Neural progenitor cell (in vitro differentiated cells): ENCODE data around the gene PRKCD.

Source experiments
- EZH2phosphoT487 ChIP-seq: fragments of 200-600 bp; sonication (generic); IDR thresholded peaks from 2 replicates; pipeline ENCODE4 v1.6.1; 2017; ENCODE audit warnings: antibody characterized with exemption
- TF ChIP-seq, protein P1 (sequence below): fragments of 200-600 bp; sonication (generic); IDR thresholded peaks from 2 replicates; pipeline ENCODE4 v1.5.1; 2017; ENCODE audit warnings: antibody characterized with exemption, mild to moderate bottlenecking

- TF ChIP-seq, protein P1, sequence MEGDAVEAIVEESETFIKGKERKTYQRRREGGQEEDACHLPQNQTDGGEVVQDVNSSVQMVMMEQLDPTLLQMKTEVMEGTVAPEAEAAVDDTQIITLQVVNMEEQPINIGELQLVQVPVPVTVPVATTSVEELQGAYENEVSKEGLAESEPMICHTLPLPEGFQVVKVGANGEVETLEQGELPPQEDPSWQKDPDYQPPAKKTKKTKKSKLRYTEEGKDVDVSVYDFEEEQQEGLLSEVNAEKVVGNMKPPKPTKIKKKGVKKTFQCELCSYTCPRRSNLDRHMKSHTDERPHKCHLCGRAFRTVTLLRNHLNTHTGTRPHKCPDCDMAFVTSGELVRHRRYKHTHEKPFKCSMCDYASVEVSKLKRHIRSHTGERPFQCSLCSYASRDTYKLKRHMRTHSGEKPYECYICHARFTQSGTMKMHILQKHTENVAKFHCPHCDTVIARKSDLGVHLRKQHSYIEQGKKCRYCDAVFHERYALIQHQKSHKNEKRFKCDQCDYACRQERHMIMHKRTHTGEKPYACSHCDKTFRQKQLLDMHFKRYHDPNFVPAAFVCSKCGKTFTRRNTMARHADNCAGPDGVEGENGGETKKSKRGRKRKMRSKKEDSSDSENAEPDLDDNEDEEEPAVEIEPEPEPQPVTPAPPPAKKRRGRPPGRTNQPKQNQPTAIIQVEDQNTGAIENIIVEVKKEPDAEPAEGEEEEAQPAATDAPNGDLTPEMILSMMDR: peak; percentile 92
- TF ChIP-seq EZH2phosphoT487: no peak
Observed at GRCh38 chr3:53114011-53114400, 47.0 kb upstream of the PRKCD start.
